Medulla oblongata (tissue), 1 donor: ENCODE data around the gene GALE.
A peak's percentile ranks its signal among the peaks of the same experiment; 100 is the strongest.
"Not testable (repeated sequence)": the region's sequence is repeated elsewhere in the genome, so short reads cannot be mapped to it uniquely, and the experiment has no call there.

ENCODE experiments used
- DNase-seq: peaks from one replicate; pipeline ENCODE4 v3.0.0-alpha.2; 2015; ENCODE audit errors: extremely low spot score

GALE gene

GRCh38 chr1:23809751-23810171 lies 9.2 kb upstream of the GALE start:
- peak; percentile 79 for DNase-seq

- no peak for DNase-seq
Observed at GRCh38 chr1:23807453-23807852, 6.9 kb upstream of the GALE start.

GRCh38 chr1:23806280-23806679 lies 5.7 kb upstream of the GALE start:
- DNase-seq: no peak

- no peak for DNase-seq
Observed at GRCh38 chr1:23805025-23805424, 4.5 kb upstream of the GALE start.

GRCh38 chr1:23804183-23804835 lies 3.8 kb upstream of the GALE start:
- no peak for DNase-seq

GRCh38 chr1:23803674-23804073 lies 3.1 kb upstream of the GALE start:
- no peak for DNase-seq

GRCh38 chr1:23802809-23803342 lies 2.3 kb upstream of the GALE start:
- DNase-seq: not testable (repeated sequence)

- DNase-seq: no peak
Observed at GRCh38 chr1:23801876-23802275, 1.3 kb upstream of the GALE start.

- no peak for DNase-seq
Observed at GRCh38 chr1:23801338-23801748, 789 bp upstream of the GALE start.

- DNase-seq: no peak
Observed at GRCh38 chr1:23799570-23800399, 769 bp downstream of the GALE start.

- DNase-seq: no peak
Observed at GRCh38 chr1:23799255-23799569, 1.3 kb downstream of the GALE start.

GRCh38 chr1:23798662-23799142 lies 1.9 kb downstream of the GALE start:
- no peak for DNase-seq

- DNase-seq: no peak
Observed at GRCh38 chr1:23797478-23798448, 2.8 kb downstream of the GALE start.

GRCh38 chr1:23796466-23797271 lies 3.9 kb downstream of the GALE start:
- no peak for DNase-seq

GRCh38 chr1:23795676-23796465 lies 4.7 kb downstream of the GALE start:
- DNase-seq: no peak

GRCh38 chr1:23794732-23795182 lies 5.8 kb downstream of the GALE start:
- DNase-seq: not testable (repeated sequence)

GRCh38 chr1:23793861-23794731 lies 6.5 kb downstream of the GALE start:
- DNase-seq: no peak

- DNase-seq: no peak
Observed at GRCh38 chr1:23793018-23793781, 7.4 kb downstream of the GALE start.
